ENCODE data around the gene TMEM150B. TPM values are rescaled to one million over a fixed set of nuclear protein-coding genes. Genes with fewer than 3 reads are reported as not detected.

The TMEM150B gene
- polyA plus RNA-seq, 3 donors = 10.1 to 65.6 (median 11.2) TPM

DNA sequence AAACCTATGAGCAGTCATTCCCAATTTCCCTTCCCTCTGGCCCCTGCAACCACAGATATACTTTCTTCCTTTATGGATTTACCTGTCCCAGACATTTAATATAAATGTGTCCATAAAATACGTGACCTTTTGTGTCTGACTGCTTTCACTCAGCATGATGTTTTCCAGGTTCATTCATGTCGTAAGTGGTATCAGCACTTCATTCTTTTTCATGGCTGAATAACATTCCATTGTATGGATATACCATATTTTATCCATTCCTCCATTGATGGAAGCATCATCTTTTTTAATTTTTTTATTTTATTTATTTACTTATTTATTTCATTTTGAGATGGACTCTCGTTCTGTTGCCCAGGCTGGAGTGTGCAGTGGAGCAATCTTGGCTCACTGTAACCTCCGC, 58.3 kb downstream of the TMEM150B start:
- no peaks in the 10 kb centered on the region for H3K4me1 Mint-ChIP-seq
- TF ChIP-seq, protein P1, sequence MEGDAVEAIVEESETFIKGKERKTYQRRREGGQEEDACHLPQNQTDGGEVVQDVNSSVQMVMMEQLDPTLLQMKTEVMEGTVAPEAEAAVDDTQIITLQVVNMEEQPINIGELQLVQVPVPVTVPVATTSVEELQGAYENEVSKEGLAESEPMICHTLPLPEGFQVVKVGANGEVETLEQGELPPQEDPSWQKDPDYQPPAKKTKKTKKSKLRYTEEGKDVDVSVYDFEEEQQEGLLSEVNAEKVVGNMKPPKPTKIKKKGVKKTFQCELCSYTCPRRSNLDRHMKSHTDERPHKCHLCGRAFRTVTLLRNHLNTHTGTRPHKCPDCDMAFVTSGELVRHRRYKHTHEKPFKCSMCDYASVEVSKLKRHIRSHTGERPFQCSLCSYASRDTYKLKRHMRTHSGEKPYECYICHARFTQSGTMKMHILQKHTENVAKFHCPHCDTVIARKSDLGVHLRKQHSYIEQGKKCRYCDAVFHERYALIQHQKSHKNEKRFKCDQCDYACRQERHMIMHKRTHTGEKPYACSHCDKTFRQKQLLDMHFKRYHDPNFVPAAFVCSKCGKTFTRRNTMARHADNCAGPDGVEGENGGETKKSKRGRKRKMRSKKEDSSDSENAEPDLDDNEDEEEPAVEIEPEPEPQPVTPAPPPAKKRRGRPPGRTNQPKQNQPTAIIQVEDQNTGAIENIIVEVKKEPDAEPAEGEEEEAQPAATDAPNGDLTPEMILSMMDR (IDR thresholded peaks at IDR 0.05) = no peak
- Histone ChIP-seq H3K27ac (ENCODE audit: low read depth in 1 of 2, low read length in 2 of 2) (no peak overlapping the region), H2AFZ (ENCODE audit: insufficient read depth, low read depth, low read length, poor library complexity, severe bottlenecking) (no peak overlapping the region), H3K4me1 (ENCODE audit: control insufficient read depth in 1 of 2, insufficient read depth in 2 of 2, low read length in 2 of 2) (no peaks in the 10 kb centered on the region), H3K79me2 (ENCODE audit: insufficient read depth, low read length) (no peaks in the 10 kb centered on the region), H3K36me3 (replicated peaks in 1 of 2; ENCODE audit: control insufficient read depth in 1 of 2, insufficient read depth in 2 of 2, low read length in 2 of 2) (peaks cover 0 to 18% of the 10 kb centered on the region in 2 donors), H4K20me1 (ENCODE audit: insufficient read depth, low read length) (no peaks in the 10 kb centered on the region), H3K4me3 (replicated peaks in 1 of 3; ENCODE audit: low read depth in 2 of 3, low read length in 3 of 3) (no peak overlapping the region), H3K4me2 (replicated peaks; ENCODE audit: extremely low read depth, low read length, poor library complexity, severe bottlenecking) (no peak overlapping the region), H3K27me3 (ENCODE audit: control insufficient read depth in 2 of 2, insufficient read depth in 2 of 2, low read length in 2 of 2) (no peaks in the 10 kb centered on the region), H3K9ac (ENCODE audit: insufficient read depth, low read length, poor library complexity, severe bottlenecking) (no peak overlapping the region), H3K9me3 (replicated peaks in 1 of 2; ENCODE audit: control insufficient read depth in 1 of 2, insufficient read depth in 1 of 2, low read length in 2 of 2) (peaks cover 0 to 3% of the 10 kb centered on the region in 2 donors)
- peaks cover 0 to 9% (median 4%) of the 10 kb centered on the region in 7 donors for H3K9me3 Mint-ChIP-seq
- no peak overlapping the region for H3K27ac Mint-ChIP-seq
- H3K4me3 Mint-ChIP-seq = no peak overlapping the region
- H3K27me3 Mint-ChIP-seq (ENCODE audit: low read depth in 3 of 3) = no peaks in the 10 kb centered on the region
- intact Hi-C loops (cut with micrococcal nuclease) = no loop called here
- WGBS (ENCODE audit: insufficient coverage) = 100% methylated on average over 1 of the region's 4 CpGs
- DNase-seq = no peak
- H3K36me3 Mint-ChIP-seq = peaks cover 21 to 38% of the 10 kb centered on the region in 2 donors

- peaks cover 0 to 17% of the 10 kb centered on the region in 2 donors for H3K36me3 ChIP-seq (replicated peaks in 1 of 2; ENCODE audit: control insufficient read depth in 1 of 2, insufficient read depth in 2 of 2, low read length in 2 of 2)
- H3K9me3 ChIP-seq (replicated peaks in 1 of 2; ENCODE audit: control insufficient read depth in 1 of 2, insufficient read depth in 1 of 2, low read length in 2 of 2) = peaks cover 0 to 3% of the 10 kb centered on the region in 2 donors
- H3K27me3 ChIP-seq (ENCODE audit: control insufficient read depth in 2 of 2, insufficient read depth in 2 of 2, low read length in 2 of 2) = no peaks in the 10 kb centered on the region
- no peak overlapping the region for H3K9ac ChIP-seq (ENCODE audit: insufficient read depth, low read length, poor library complexity, severe bottlenecking)
- H3K4me1 Mint-ChIP-seq = no peaks in the 10 kb centered on the region
- H3K4me3 ChIP-seq (replicated peaks in 1 of 3; ENCODE audit: low read depth in 2 of 3, low read length in 3 of 3) = no peak overlapping the region
- H3K4me3 Mint-ChIP-seq = no peak overlapping the region
- intact Hi-C loops (cut with micrococcal nuclease) = no loop called here
- H3K36me3 Mint-ChIP-seq = peaks cover 20 to 34% of the 10 kb centered on the region in 2 donors
- TF ChIP-seq, protein P1 (IDR thresholded peaks at IDR 0.05) = no peak
- no peak overlapping the region for H2AFZ ChIP-seq (ENCODE audit: insufficient read depth, low read depth, low read length, poor library complexity, severe bottlenecking)
- no peaks in the 10 kb centered on the region for H3K4me1 ChIP-seq (ENCODE audit: control insufficient read depth in 1 of 2, insufficient read depth in 2 of 2, low read length in 2 of 2)
- no peaks in the 10 kb centered on the region for H3K27me3 Mint-ChIP-seq (ENCODE audit: low read depth in 3 of 3)
- H3K4me2 ChIP-seq (replicated peaks; ENCODE audit: extremely low read depth, low read length, poor library complexity, severe bottlenecking) = no peak overlapping the region
- no peaks in the 10 kb centered on the region for H3K79me2 ChIP-seq (ENCODE audit: insufficient read depth, low read length)
- 100% methylated on average over 3 of the region's 3 CpGs for WGBS (ENCODE audit: insufficient coverage)
- no peak overlapping the region for H3K27ac Mint-ChIP-seq
- no peak for DNase-seq
- H4K20me1 ChIP-seq (ENCODE audit: insufficient read depth, low read length) = no peaks in the 10 kb centered on the region
- no peak overlapping the region for H3K27ac ChIP-seq (ENCODE audit: low read depth in 1 of 2, low read length in 2 of 2)
- peaks cover 0 to 9% (median 4%) of the 10 kb centered on the region in 7 donors for H3K9me3 Mint-ChIP-seq
Measured at GRCh38 chr19:55266404-55266803, 58.7 kb downstream of the TMEM150B start.

Data from CD14-positive monocyte (primary cell).